Neutrophil (primary cell): ENCODE data around the gene N4BP2L1.

Experiments
- H3K27ac ChIP-seq: fragments of 200-600 bp; sonication (generic); 2 replicates; pipeline ENCODE4 v1.5.1; 2016; ENCODE audit warnings: mild to moderate bottlenecking, moderate library complexity
- H3K27me3 ChIP-seq: fragments of 200-600 bp; sonication (generic); 2 replicates; pipeline ENCODE4 v1.6.0; 2016; ENCODE audit warnings: mild to moderate bottlenecking
- H3K36me3 ChIP-seq: fragments of 200-600 bp; sonication (generic); 2 replicates; pipeline ENCODE4 v1.5.1; 2017
- H3K4me1 ChIP-seq, 2 experiments: fragments of 200-600 bp in 1 of 2; sonication (generic) in 1 of 2; 1 replicate in 1 of 2; 2 replicates in 1 of 2; pipeline versions ENCODE4 v1.5.1 to v1.6.1; 2013 to 2016; ENCODE audit warnings: low read depth in 1 of 2, low read length in 1 of 2, mild to moderate bottlenecking in 1 of 2, moderate library complexity in 1 of 2; ENCODE audit not compliant: control insufficient read depth in 1 of 2, insufficient read depth in 1 of 2
- H3K4me3 ChIP-seq, 2 experiments: fragments of 200-600 bp in 1 of 2; sonication (generic) in 1 of 2; 1 replicate in 1 of 2; 2 replicates in 1 of 2; pipeline ENCODE4 v1.5.1; 2013 to 2016; ENCODE audit warnings: low read depth in 1 of 2, low read length in 1 of 2, mild to moderate bottlenecking in 1 of 2, moderate library complexity in 1 of 2
- H3K9me3 ChIP-seq: fragments of 200-600 bp; sonication (generic); 2 replicates; pipeline ENCODE4 v1.5.1; 2016
- CTCF ChIP-seq: fragments of 200-600 bp; sonication (generic); IDR thresholded peaks from 2 replicates; pipeline ENCODE4 v1.5.1; 2016; ENCODE audit warnings: antibody characterized with exemption

N4BP2L1 gene

GRCh38 chr13:32408296-32409000 lies 19.5 kb downstream of the N4BP2L1 start:
- H3K9me3 ChIP-seq: no peaks in the 10 kb centered on the region
- no peak for TF ChIP-seq CTCF
- H3K4me3 ChIP-seq: no peak overlapping the region

GRCh38 chr13:32407854-32408253 lies 20.1 kb downstream of the N4BP2L1 start:
- no peaks in the 10 kb centered on the region for H3K9me3 ChIP-seq
- no peak overlapping the region for H3K4me3 ChIP-seq
- no peaks in the 10 kb centered on the region for H3K27me3 ChIP-seq
- no peaks in the 10 kb centered on the region for H3K36me3 ChIP-seq
- no peak overlapping the region for H3K27ac ChIP-seq
- H3K4me1 ChIP-seq: peaks cover 3 to 7% of the 10 kb centered on the region in 2 experiments
- TF ChIP-seq CTCF: no peak

More at GRCh38 chr13:32408296-32409000, 19.5 kb downstream of the N4BP2L1 start:
- Histone ChIP-seq H3K4me1 (peaks cover 3 to 7% of the 10 kb centered on the region in 2 experiments), H3K27me3 (no peaks in the 10 kb centered on the region), H3K27ac (no peak overlapping the region), H3K36me3 (no peaks in the 10 kb centered on the region)

- no peaks in the 10 kb centered on the region for H3K9me3 ChIP-seq
- H3K27ac ChIP-seq: no peak overlapping the region
- H3K27me3 ChIP-seq: no peaks in the 10 kb centered on the region
- no peak for TF ChIP-seq CTCF
- no peak overlapping the region for H3K4me3 ChIP-seq
- no peaks in the 10 kb centered on the region for H3K4me1 ChIP-seq
- peaks cover 9% of the 10 kb centered on the region for H3K36me3 ChIP-seq
These were observed 24.8 kb downstream of the N4BP2L1 start for GRCh38 chr13:32403108-32403507.

- Histone ChIP-seq H3K36me3 (peaks cover 6% of the 10 kb centered on the region), H3K27ac (no peak overlapping the region), H3K27me3 (no peaks in the 10 kb centered on the region), H3K4me3 (no peak overlapping the region), H3K9me3 (no peaks in the 10 kb centered on the region), H3K4me1 (peaks cover 2 to 4% of the 10 kb centered on the region in 2 experiments)
- TF ChIP-seq CTCF: no peak
These were observed 36.8 kb downstream of the N4BP2L1 start for GRCh38 chr13:32391101-32391619.

GRCh38 chr13:32390484-32390883 lies 37.4 kb downstream of the N4BP2L1 start:
- Histone ChIP-seq H3K9me3 (no peaks in the 10 kb centered on the region), H3K27ac (no peak overlapping the region), H3K4me1 (peaks cover 2 to 4% of the 10 kb centered on the region in 2 experiments), H3K36me3 (peaks cover 4% of the 10 kb centered on the region), H3K27me3 (no peaks in the 10 kb centered on the region), H3K4me3 (no peak overlapping the region)
- no peak for TF ChIP-seq CTCF
